Smooth muscle cell (in vitro differentiated cells): ENCODE measurements around the gene GLIS1. TPM values are rescaled to one million over a fixed set of nuclear protein-coding genes. Genes with fewer than 3 reads are reported as not detected.

Experiments used
- DNase-seq: peaks from one replicate; lab custom pipeline; 2025; ENCODE audit not compliant: unreplicated experiment; lab: John Stamatoyannopoulos, UW
- H2AFZ ChIP-seq: fragments of 200-600 bp; sonication (generic); 2 replicates; pipeline ENCODE4 v1.6.0; 2016; ENCODE audit warnings: antibody characterized with exemption, low read depth, mild to moderate bottlenecking
- H3F3A ChIP-seq: fragments of 200-600 bp; sonication (generic); 2 replicates; pipeline ENCODE4 v1.6.0; 2017; ENCODE audit warnings: antibody characterized with exemption, low read depth
- H3K27ac ChIP-seq: fragments of 200-600 bp; sonication (generic); 2 replicates; pipeline ENCODE4 v1.5.1; 2016; ENCODE audit warnings: low read depth, mild to moderate bottlenecking
- H3K27me3 ChIP-seq: fragments of 200-600 bp; sonication (generic); 2 replicates; pipeline ENCODE4 v1.6.1; 2016; ENCODE audit warnings: low read depth, mild to moderate bottlenecking
- H3K36me3 ChIP-seq: fragments of 200-600 bp; sonication (generic); 2 replicates; pipeline ENCODE4 v1.5.1; 2016; ENCODE audit warnings: low read depth
- H3K4me1 ChIP-seq: fragments of 200-600 bp; sonication (generic); 2 replicates; pipeline ENCODE4 v1.5.1; 2016; ENCODE audit warnings: low read depth
- H3K4me2 ChIP-seq: fragments of 200-600 bp; sonication (generic); 2 replicates; pipeline ENCODE4 v1.6.0; 2016; ENCODE audit warnings: mild to moderate bottlenecking
- H3K4me3 ChIP-seq: fragments of 200-600 bp; sonication (generic); 2 replicates; pipeline ENCODE4 v1.5.1; 2016; ENCODE audit warnings: mild to moderate bottlenecking
- H3K79me2 ChIP-seq: fragments of 200-600 bp; sonication (generic); 2 replicates; pipeline ENCODE4 v1.6.0; 2016; ENCODE audit warnings: low read depth, mild to moderate bottlenecking
- H3K9ac ChIP-seq: fragments of 200-600 bp; sonication (generic); 2 replicates; pipeline ENCODE4 v1.6.0; 2016; ENCODE audit warnings: low read depth
- H3K9me3 ChIP-seq: fragments of 200-600 bp; sonication (generic); replicated peaks from 2 replicates; pipeline ENCODE4 v1.5.1; 2016; ENCODE audit warnings: low read depth
- H4K20me1 ChIP-seq: fragments of 200-600 bp; sonication (generic); 2 replicates; pipeline ENCODE4 v1.6.0; 2016; ENCODE audit warnings: low read depth
- WGBS: methylation state at CpG from one replicate; pipeline ENCODE4 v1.1.7; 2016; ENCODE audit warnings: low lambda C conversion rate; 5-methylcytosine and 5-hydroxymethylcytosine counted together
- polyA plus RNA-seq: library from polyadenylated mRNA; unstranded; fragments of >200 nt; fragmentation: Nextera tagmentation; extraction: Ambion mirVana; gene quantifications from 2 replicates; pipeline ENCODE4 v1.2.1, GENCODE V29; 2016
- total RNA-seq: library from RNA; depleted of rRNA; stranded (reverse); fragments of >200 nt; gene quantifications from 2 replicates; pipeline ENCODE4 v1.2.3, GENCODE V29; 2014
- TF ChIP-seq, protein P1 (sequence below): fragments of 200-600 bp; sonication (generic); IDR thresholded peaks from 2 replicates; pipeline ENCODE4 v1.5.1; 2017; ENCODE audit warnings: borderline replicate concordance, mild to moderate bottlenecking, antibody characterized with exemption; ENCODE audit not compliant: insufficient read depth, poor library complexity, severe bottlenecking

The GLIS1 gene
- total and polyA plus RNA-seq, 2 experiments from 2014 or later: 0.36 to 4.9 TPM

GRCh38 chr1:53689736-53690326, 49.1 kb downstream of the GLIS1 start:
- Histone ChIP-seq H4K20me1 (peaks cover 1% of the 10 kb centered on the region), H3K9ac (no peak overlapping the region), H3K27me3 (no peaks in the 10 kb centered on the region), H3K27ac (no peak overlapping the region), H3K79me2 (no peaks in the 10 kb centered on the region), H2AFZ (no peak overlapping the region), H3K36me3 (no peaks in the 10 kb centered on the region), H3K9me3 (no peaks in the 10 kb centered on the region), H3K4me3 (no peak overlapping the region), H3K4me1 (peaks cover 16% of the 10 kb centered on the region), H3K4me2 (no peak overlapping the region), H3F3A (no peaks in the 10 kb centered on the region)
- WGBS: 83% methylated on average over 12 of the region's 12 CpGs
- TF ChIP-seq, protein P1, sequence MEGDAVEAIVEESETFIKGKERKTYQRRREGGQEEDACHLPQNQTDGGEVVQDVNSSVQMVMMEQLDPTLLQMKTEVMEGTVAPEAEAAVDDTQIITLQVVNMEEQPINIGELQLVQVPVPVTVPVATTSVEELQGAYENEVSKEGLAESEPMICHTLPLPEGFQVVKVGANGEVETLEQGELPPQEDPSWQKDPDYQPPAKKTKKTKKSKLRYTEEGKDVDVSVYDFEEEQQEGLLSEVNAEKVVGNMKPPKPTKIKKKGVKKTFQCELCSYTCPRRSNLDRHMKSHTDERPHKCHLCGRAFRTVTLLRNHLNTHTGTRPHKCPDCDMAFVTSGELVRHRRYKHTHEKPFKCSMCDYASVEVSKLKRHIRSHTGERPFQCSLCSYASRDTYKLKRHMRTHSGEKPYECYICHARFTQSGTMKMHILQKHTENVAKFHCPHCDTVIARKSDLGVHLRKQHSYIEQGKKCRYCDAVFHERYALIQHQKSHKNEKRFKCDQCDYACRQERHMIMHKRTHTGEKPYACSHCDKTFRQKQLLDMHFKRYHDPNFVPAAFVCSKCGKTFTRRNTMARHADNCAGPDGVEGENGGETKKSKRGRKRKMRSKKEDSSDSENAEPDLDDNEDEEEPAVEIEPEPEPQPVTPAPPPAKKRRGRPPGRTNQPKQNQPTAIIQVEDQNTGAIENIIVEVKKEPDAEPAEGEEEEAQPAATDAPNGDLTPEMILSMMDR: no peak
- DNase-seq: no peak

DNA sequence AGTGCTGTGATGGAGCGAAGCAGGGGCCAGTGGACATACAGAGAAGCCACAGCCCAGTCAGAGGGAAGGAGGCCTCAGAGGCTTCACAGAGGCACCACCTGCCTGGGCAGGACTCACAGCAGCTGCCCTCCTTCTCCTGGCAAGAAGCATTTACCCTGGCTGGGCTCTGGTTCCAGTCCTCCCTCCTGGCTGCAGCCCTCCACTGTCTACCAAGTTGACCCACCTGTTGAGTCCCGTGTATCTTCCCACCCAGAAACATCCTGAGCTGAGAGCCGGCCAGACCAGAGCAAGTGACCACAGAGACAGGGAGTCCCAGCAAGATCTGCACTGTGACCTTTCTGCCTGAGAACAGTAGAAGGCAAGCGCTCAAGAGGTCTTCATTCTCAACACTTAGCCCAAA, 49.7 kb downstream of the GLIS1 start:
- H3K27ac ChIP-seq: no peak overlapping the region
- H2AFZ ChIP-seq: no peak overlapping the region
- no peaks in the 10 kb centered on the region for H3K36me3 ChIP-seq
- peaks cover 19% of the 10 kb centered on the region for H3K4me1 ChIP-seq
- peaks cover 4% of the 10 kb centered on the region for H4K20me1 ChIP-seq
- DNase-seq: no peak
- WGBS: 94% methylated on average over 4 of the region's 4 CpGs
- no peaks in the 10 kb centered on the region for H3F3A ChIP-seq
- TF ChIP-seq, protein P1: no peak
- no peaks in the 10 kb centered on the region for H3K9me3 ChIP-seq
- no peak overlapping the region for H3K9ac ChIP-seq
- no peaks in the 10 kb centered on the region for H3K79me2 ChIP-seq
- H3K4me2 ChIP-seq: no peak overlapping the region
- no peaks in the 10 kb centered on the region for H3K27me3 ChIP-seq
- no peak overlapping the region for H3K4me3 ChIP-seq

- Histone ChIP-seq H3K9ac (no peak overlapping the region), H3K4me3 (no peak overlapping the region), H2AFZ (no peak overlapping the region), H3K36me3 (no peaks in the 10 kb centered on the region), H3K4me1 (peaks cover 19% of the 10 kb centered on the region), H3K27ac (no peak overlapping the region), H3F3A (no peaks in the 10 kb centered on the region), H3K79me2 (no peaks in the 10 kb centered on the region), H3K9me3 (no peaks in the 10 kb centered on the region), H4K20me1 (peaks cover 4% of the 10 kb centered on the region), H3K4me2 (no peak overlapping the region), H3K27me3 (no peaks in the 10 kb centered on the region)
- WGBS: 77% methylated on average over 10 of the region's 10 CpGs
- TF ChIP-seq, protein P1: no peak
- no peak for DNase-seq
Observed at GRCh38 chr1:53688381-53689102, 50.4 kb downstream of the GLIS1 start.
